ENCODE results near the gene POU3F1.

The POU3F1 gene

DNA sequence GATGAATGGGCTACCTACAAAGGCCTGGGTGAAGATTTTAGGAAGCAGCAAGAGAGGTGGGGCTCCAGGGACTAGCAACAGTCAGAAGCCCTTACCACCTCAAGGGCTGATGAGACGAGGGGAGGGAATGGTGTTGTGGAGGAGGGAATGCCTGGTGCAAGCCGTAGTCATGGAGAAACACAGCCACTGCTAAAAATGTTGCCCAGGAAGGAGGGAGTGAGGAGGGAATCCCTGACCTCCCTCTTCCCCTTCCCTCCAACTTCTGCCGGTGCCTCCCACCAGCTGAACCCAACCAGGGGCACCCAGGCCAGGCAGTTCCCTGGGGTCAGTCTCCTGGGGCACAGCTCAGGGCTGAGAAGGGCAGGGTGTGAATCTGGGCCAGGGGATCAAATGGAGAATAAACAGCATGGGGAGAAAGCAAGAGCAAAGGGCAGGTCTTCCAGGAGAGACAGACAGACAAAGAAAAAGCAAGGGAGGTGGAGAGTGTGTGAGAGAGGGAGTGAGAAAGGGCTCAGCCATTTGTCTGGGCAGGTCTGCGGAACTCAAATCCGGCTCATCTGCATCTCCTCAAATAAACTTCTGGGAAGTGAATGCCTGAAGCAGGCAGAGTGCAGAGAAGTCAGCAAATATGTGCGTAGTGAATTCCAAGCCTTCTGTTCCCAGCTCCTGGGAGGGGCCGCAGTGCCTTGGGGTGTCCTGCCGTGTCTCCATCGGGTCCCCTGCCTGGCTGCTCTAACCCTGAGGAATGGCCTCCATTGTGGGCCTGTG lies 27.1 kb upstream of the POU3F1 start:
- no peak for DNase-seq

DNA sequence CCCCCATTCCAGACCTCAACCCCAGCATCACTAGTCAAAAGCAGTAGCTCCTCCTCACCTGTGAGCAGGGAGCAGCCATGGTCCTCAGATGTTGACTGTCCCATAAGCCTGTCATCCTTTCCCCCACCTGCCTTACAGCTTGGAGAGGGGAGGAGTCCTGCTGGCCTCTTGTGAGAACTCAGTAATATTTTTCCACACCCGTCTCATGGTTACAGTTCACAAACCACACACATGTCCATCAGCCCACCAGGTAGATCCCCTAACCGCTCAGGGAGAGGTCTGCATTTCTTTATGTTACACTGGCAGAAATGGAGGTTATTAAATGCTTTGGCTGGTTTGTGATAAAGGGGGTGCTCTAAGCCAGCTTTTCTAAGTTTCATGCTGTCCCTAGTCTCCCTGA lies 26.3 kb upstream of the POU3F1 start:
- DNase-seq = no peak

DNA sequence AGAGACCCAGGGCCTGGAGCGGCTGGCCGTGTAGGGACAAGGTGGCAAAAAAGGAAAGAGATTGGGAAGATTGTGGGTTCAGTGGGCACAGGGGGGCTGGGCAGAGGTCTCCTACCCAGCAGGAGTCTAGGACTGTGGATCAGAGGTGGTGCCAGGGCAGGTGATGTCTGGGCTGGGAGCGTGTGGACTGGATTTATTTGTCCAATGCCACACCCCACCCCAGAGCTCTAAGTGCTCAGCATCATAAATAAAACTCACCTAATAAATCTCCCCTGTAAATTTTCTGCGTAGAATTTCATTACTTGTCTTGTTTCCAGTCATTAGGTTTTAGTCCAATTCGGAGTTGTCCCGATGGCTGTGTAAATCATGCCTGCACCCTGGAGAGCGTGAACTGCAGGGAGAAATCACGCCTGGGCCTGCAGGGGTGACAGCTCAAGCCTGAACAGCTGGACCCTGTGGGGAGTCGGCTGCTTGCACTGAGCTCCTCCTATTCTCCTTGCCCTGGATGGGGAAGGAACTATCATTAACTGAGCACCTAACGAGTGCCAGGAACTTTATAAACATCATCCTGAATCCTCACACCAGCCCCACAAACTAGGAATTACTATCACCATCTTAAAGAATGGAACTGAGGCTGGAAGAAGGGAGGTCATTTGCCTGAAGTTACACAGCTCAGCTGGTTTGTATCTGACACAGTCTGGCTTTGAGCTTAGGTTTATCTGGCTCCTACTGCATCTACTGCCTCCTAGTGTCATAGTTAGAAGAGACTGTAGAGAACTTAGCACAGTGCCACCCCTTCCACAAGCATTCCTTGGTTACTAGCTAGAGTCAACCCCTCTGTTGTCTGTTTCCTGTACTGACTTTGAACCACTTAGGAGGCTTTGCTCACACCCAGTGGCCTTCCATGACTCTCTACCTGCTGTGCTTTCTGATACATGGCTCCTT lies 25.0 kb upstream of the POU3F1 start:
- peak; percentile 37 for DNase-seq

DNA sequence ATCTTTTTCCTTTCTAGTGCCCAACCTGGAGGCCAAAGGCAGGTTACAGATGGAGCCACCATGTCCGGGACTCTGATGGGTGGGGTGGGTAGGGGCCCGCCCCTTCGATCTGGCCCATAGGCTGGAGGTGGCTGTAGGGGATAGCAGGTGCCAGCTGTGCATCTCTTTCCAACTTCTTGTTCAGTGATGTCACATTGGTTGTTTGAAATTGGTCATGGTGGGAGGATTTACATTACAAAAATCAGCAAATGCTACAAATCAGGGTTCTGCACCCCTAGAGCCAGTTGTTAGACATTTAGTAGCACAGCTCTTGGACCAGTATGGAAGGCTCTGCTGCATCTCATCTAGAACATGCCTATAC lies 22.4 kb upstream of the POU3F1 start:
- no peak for DNase-seq

DNA sequence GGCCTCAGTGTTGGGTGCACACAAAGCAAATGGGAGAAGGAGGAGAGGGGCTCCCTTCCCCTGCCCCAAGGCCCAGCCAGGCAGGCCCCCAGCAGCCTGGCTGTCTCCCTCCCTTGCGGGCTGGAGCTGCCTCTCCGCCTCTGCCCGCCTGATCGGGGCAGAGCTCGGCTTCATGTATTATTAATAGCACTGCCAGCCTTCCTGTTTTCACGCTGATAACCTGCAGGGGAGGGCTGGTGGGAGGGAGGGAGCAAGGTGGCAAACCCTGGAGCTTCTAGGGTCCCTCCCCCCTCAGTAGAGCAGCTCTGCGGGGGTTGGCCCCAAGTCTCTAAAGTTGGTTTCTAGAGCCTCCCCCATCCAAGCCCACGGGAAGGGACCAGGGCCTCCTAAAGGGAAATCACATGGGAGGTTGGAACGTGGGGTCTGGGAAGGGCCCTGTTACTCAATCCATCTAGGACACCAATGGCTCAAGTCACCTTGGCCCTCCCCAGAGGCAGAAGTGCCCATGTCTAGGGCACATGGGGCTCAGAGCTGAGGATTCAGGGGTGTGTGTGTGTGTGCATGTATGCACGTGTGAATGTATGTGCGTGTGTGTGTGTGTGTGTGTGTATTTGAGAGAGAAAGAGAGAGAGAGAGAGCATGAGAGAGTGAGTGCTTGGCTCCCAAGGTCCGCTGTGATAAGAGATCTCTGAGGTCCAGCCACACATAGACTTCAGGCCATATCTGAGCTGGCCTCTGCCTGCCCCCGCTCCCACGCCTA lies 21.8 kb upstream of the POU3F1 start:
- DNase-seq = no peak

DNA sequence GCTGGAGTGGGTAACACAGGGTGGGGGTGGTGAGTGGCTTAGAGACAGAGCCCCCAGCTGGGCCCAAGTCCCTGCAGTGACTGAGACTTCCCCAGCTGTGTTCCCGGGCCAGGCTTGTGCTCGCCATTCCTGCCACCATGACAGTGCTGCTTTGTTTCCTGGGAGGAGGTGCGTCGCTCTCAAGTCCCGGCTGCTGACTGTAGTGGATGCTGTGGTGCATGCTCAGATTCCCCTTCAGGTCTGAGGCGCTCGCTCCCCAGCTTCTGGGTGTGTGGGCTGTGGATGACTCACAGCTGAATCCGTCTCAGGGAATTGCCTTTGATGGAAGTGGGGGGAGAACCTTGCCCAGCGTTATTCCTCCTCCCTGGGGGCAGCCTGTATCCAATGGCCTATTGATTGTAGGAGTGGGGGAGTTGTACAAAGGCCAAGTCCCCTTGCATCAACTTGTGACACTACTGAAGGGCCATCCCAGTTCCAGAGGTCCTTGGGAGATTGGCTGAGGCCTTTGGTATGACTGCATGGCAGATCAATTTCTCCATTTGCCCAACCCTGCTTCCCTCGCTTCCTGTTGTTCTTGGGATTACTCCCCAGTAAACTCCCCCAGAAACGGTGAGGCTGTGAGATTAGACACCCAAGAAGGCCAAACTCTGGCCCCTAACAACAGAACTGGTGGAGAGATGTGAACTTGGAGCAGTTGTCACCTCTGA lies 17.8 kb upstream of the POU3F1 start:
- DNase-seq = no peak

DNA sequence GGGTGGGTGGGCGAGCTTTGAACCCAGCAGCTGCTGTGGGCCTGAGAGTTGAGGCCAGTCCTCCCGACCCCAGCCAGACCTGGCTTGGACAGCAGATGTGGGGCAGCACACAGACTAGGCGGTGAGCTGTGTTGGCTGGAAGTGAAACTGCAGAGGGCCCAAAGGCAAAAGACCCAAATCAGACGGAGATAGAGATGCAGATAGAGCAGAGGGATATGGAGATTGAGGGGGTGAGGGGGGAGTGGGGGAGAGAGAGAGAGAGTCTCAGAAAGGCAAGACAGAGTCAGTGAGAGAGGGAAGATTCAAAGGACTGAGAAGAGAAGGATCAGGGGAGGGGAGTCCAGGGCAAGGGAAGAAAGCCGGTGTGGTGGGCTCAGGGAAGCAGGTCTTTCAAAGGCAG lies 17.0 kb upstream of the POU3F1 start:
- DNase-seq = no peak

DNA sequence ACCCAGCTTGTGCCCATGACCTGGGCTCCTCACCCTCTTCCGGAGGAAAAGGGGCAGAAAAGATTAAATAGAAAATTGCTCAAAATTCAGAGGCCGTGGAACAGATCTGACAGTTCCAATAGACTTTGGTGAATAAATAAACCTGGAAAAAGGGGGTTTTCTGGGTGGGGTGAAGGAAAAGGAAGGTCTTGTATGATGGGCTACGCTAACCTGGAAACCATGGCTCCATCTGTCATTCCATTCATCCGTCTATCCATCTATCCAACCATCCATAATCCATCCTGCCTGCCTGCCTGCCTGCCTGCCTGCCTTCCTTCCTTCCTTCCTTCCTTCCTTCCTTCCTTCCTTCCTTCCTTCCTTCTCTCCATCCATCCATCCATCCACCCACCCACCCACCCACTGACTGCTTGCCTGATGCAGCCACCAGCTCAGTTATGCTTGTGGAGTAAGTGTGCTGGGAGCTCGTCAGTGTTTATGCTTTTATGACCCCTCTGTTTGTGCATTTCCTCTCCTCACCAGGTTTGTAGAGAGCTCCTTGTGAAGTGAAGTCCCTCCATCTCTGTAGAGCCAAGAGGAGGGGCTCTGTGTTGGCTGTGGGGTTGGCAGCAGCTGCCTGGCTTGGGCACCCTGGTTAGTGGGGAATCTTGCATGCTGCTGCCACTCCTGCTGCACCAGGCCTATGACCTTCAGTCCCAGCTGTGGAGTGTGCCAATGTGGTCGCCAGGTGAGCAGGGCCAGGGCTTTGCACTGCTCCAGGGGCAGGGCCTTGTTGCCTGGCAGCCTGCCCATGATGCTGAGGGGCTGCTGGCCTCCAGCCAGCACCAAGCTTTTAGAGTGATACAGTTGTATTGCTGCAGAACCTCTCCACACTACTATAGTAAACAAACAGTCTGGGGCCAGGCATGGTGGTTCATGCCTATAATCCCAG lies 16.0 kb upstream of the POU3F1 start:
- peak; percentile 89 for DNase-seq

DNA sequence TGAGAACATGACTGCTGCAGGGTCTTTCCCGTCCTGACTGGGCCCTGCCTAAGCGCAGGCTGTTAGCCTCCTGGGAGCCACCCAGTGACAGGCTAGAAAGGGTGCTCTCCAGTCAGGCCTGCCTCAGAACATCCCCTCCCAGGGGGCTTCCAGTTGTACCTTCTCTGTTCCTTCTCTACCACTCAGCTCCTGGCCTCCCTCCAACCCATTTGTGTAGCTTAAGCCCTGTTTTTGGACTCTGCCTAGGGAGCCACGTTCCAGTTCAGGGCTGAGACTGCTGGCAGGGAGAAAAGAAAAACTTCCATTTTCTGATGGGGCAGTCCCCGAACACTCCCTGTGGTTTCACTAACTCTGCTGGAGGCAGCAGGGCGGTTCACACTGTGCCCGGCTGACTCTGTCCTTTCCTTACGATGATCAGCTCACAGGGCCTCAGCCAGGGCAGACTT lies 15.3 kb upstream of the POU3F1 start:
- no peak for DNase-seq

DNA sequence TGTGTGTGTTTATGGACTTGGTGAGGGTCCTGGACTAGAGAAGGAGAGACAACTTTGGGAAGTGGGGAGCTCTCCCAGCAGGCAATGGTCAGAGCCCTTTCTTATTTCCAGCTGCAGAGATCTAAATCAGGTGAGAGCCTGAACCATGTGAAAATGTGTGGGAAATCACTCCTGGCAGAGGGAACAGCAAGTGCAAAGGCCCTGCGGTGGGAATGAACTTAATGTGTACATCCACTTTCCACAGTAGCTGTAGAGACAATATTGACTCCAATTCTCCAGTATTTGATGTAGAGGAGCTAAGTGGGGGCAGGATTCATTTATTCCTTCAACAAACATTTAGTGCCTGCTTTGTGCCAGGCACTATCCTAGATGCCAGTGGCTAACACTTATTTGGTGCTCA lies 14.7 kb upstream of the POU3F1 start:
- DNase-seq = no peak

DNA sequence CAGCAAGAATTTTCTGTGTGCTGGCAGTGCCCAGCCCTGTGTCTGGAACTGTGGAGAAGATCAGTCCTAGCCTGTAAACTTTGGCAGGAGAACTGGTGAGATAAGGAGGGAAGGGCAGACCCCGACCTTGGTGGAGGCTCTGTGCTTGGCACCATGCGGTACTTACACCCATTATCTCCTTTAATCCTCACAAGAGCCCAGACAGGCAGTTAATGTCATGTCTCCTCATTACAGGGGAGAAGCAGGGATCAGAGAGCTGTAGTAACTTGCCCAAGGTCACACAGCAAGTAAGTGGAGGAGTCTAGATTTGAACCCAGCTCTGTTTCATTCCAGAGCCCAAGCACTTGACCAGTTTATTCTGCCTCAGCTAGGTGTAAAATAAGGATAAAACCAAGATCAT lies 13.9 kb upstream of the POU3F1 start:
- DNase-seq = no peak

DNA sequence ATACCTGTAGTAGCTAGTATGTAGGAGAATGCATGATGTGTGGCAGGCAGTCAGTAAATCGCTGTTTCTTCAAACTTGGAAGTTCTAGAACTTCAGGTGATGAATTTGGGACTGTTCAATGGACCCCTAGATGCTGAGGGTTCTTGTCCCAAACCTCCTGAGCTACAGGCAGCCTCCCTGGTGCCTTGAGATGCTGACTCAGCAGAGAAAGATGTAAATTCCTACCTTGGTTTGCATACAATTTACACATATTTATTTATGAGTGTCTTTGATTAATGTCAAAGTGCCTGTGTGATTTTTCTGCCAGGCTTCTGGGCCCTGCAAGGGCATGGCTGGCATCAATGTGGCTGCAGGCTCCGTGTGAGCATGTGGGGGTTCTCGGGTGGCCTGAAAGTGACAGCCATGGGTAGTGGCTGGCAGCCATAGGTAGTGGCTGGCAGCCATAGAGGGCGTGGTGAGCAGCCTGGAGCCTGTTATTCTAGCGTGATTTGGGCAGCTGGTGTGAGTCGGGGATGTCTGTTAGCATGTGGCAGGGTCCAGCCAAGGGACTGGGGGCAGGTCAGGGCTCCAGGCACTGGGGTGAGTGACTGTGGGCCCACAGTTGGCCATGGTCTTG lies 13.2 kb upstream of the POU3F1 start:
- no peak for DNase-seq

DNA sequence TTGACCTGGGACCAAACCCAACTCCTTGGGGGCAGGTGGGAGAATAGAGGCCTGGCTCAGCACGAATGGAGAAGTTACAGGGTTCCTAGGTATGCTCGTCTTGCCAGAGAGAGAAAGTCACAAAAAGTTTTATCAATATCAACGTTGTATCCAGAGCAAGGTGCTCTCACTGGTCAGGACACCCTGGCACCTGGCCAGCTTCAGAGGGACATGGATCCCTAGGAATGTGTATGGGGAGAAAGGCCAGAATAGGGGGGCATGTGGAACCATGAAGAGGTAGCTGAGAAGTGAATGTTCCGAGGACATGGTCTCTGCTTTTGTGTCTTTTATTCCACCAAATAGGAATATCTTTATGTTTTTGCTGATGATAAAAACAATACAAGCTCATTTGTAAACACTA lies 9.4 kb upstream of the POU3F1 start:
- DNase-seq = no peak

DNA sequence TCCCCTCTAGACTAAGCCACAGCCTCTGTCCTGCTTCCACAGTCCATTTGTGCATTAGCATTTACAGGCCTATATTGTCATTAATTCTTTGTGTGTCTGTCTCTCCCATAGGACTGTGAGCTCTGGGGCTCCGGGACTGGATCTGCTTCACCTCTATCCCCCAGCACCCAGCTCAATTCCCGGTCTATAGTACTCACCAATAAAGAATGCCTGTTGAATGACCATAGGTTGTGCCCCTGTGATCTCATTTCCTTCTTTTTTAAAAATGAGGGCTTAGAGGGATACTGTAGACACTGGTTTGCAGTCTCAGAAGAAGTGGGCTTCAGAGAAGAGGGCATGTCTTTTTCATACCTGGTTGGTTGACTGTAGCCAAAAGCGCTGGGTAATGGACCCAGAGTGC lies 8.8 kb upstream of the POU3F1 start:
- no peak for DNase-seq

DNA sequence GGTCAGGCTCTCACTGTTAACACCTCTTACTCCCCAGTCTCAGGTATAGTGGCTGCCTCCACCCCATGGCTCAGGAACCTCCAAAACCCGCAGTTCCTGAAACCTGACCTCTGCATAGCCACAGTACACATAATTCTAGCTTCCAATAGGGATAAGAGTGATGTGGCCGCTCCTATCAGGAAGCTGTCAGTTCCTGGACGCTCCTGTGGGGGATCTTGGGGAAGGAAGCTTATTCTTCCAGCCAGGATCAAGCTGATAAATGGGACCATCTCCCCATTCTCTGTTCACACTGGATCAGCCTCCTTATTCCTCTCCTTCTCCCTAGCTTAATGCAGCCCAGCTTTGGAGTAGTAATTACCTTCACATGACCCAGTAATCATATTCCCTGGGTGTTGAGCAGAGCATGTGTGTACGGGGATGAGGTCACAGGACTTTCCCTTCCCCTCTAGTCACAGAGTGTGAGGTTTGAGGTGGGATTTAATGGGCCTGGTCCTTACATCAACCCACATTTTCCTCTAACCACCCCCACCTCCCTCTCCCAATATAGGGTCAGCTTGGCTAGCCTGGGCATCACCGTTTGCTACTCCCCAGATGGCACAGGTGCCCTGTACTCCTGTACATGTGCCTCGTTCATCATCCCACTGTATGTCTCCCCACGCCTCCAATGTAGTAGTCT lies 7.0 kb upstream of the POU3F1 start:
- no peak for DNase-seq

DNA sequence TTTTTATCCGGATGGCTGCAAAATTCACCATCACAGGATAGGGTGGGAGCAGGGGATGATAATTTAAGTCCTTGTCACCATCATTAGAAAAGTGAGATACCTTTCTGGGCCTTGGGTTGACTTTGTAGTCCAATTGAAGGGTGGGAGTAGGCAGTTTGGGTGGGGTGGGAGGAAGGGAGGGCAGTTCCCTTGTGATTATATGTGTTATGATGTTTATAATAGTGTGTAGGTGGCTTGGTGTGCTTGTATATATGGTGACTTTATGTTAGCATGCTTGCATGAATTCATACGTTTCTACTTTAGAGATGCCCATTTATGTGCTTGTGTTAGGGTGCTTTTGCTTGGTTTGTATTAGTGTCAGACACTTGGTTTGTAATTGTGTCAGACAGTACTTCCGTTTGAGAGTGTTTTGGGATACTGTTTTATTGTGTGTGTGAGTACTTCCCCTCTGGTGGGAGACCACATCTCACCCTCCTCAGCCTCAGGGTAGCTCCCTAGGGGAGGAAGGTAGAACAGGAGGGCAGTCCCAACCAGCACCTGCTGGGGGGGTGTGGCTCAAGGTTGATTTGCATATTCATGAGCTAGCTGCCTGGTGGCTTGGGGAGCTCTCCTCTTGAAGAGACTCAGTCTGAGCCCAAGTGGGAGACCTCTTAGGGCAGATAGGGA lies 6.3 kb upstream of the POU3F1 start:
- no peak for DNase-seq

DNA sequence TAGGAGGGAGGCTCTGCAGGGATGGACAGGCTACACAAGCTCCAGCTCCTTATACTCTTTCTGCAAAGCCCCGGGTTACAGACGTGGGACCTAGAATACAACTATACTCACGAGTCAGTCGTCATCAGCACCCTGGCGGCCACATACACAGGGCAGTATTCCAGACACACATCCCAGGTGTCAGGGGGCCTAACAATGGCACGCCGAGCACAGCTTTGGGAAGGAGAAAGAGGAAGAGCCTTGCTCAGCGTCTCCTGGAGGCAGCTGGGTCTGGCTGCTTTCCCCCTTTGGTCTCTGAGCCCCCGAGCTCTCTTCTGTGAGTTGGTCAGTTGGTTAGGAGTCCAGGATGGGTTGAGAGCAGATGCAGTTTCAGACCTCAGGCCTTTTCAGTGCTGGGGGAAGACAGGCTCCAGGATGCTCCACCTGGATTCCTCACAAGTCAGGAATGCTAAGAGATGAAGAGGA lies 4.5 kb upstream of the POU3F1 start:
- no peak for DNase-seq

DNA sequence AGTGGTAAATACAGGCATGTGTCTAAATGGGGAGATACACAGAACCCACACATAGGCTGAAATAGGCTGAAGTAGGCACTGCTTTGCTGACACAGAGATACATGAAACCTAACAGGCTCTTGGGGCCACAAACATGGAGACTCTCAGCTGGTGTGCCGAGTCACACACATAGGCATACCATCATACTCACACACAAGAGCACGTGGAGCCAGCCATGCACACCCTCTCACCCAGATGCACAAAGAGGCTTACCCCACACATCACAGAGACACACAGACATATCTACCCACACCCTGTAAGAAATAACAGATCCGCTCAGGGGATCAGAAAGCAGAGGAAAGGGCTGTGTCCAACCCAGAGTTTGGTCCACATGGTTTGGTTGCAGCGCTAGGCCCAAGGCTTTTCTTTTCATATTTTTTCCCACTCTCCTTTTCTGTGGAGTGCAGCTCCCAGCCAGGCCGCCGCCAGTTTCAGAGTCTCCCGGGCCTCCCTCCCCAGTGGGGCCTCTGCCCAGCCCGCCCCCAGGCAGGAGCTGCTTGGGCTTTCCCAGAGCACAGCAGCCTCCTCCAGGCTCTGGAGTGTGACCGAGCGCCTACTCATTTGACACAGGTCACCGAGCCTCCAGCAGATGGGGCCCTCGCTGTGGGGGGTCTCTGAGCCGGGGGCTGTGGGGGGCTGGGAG lies 3.9 kb upstream of the POU3F1 start:
- DNase-seq = no peak

DNA sequence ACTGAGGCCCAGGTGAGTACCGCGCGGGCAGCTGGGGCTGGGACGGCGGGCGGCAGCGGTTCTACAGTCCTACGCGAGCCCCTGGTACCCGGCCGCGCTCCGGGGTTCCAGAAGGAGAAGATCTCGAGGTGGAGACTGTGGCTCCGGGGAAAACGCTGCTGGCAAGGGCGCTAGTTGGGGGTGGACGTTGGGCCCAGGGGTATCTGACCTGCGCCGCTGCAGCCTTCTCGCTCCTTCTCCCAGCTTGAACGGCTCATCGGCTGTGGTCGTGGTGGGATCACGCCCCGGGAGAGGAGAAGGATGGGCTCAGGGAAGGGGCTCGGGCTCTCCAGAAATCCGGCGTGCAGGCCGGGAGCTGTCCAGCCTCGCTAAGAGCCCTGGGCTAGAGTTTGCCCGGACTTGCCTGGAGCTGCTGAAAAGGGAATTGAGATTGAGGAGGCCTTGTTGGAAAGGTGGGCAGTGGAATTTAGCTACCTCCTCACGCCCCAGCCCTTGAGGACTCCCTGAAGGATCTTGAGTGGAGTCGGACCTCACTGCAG lies 1.1 kb upstream of the POU3F1 start:
- no peak for DNase-seq
